Prostate gland (tissue), 2 donors: ENCODE measurements around the gene TEX13A.

Experiments
- POLR2A ChIP-seq: fragments of 450-650 bp; IDR thresholded peaks from one replicate; pipeline ENCODE4 v1.6.1; 2016; ENCODE audit warnings: antibody characterized with exemption, mild to moderate bottlenecking
- POLR2AphosphoS5 ChIP-seq: sonication (generic); formaldehyde crosslinking; IDR thresholded peaks from one replicate; pipeline ENCODE4 v1.6.1; 2017; ENCODE audit warnings: antibody characterized with exemption
- TF ChIP-seq, protein P1 (sequence below), 4 experiments: fragments of 200-600 bp in 2 of 4; fragments of 450-650 bp in 2 of 4; sonication (generic) in 2 of 4; IDR thresholded peaks; 1 replicate in 3 of 4; 2 replicates in 1 of 4; pipeline ENCODE4 v1.5.1; 2016 to 2019; ENCODE audit warnings: antibody characterized with exemption in 4 of 4, mild to moderate bottlenecking in 2 of 4, moderate library complexity in 2 of 4

DNA sequence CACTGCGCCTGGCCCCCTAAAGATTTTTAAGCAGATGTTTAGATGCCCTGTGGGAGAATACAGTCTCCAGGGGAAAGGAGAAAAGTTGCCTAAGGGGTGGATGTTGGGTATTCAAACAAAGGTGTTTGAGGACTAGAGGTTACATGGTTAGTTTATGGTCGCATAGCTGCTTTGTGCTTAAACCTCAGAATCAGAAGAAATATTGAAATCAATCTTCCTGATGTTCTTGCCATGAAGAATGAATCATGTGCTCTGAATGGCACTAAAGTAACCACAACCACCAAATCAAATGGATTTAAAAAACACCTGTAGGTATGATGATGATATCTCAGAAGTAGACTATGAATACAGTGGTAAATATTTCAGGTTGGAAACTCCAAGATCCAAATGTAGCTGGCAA, 42.7 kb upstream of the TEX13A start:
- TF ChIP-seq, protein P1, sequence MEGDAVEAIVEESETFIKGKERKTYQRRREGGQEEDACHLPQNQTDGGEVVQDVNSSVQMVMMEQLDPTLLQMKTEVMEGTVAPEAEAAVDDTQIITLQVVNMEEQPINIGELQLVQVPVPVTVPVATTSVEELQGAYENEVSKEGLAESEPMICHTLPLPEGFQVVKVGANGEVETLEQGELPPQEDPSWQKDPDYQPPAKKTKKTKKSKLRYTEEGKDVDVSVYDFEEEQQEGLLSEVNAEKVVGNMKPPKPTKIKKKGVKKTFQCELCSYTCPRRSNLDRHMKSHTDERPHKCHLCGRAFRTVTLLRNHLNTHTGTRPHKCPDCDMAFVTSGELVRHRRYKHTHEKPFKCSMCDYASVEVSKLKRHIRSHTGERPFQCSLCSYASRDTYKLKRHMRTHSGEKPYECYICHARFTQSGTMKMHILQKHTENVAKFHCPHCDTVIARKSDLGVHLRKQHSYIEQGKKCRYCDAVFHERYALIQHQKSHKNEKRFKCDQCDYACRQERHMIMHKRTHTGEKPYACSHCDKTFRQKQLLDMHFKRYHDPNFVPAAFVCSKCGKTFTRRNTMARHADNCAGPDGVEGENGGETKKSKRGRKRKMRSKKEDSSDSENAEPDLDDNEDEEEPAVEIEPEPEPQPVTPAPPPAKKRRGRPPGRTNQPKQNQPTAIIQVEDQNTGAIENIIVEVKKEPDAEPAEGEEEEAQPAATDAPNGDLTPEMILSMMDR (IDR thresholded peaks at IDR 0.05): no peak
- TF ChIP-seq POLR2AphosphoS5: no peak
- no peak for TF ChIP-seq POLR2A
